ENCODE measurements around the gene MAP3K8. TPM values are rescaled to one million over a fixed set of nuclear protein-coding genes. Genes with fewer than 3 reads are reported as not detected.

MAP3K8 gene
- total RNA-seq, 1 donor from 2014 or later, result 10.4 TPM

DNA sequence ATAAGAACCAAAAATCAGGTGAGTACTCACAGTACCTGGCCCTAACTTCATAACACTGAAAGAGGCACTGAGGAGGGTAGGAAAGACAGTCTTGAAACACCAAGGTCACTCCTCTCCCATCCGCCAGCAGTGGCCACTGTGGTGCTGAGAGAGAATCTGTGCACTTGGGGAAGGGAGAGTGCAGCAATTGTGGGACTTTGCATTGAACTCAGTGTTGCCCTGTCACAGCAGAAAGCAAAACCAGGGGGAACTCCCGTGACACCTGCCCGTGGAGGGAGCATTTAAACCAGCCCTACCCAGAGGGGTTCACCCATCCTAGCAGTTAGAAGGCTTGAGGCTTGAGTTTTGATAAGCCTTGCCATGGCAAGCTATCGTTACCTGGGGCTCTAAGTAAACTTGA, 35.2 kb upstream of the MAP3K8 start:
- no peak for DNase-seq (ENCODE audit: low read depth)
- H3K36me3 ChIP-seq (ENCODE audit: control insufficient read depth, insufficient read depth, low read length), result no peaks in the 10 kb centered on the region
- TF ChIP-seq, protein P1, sequence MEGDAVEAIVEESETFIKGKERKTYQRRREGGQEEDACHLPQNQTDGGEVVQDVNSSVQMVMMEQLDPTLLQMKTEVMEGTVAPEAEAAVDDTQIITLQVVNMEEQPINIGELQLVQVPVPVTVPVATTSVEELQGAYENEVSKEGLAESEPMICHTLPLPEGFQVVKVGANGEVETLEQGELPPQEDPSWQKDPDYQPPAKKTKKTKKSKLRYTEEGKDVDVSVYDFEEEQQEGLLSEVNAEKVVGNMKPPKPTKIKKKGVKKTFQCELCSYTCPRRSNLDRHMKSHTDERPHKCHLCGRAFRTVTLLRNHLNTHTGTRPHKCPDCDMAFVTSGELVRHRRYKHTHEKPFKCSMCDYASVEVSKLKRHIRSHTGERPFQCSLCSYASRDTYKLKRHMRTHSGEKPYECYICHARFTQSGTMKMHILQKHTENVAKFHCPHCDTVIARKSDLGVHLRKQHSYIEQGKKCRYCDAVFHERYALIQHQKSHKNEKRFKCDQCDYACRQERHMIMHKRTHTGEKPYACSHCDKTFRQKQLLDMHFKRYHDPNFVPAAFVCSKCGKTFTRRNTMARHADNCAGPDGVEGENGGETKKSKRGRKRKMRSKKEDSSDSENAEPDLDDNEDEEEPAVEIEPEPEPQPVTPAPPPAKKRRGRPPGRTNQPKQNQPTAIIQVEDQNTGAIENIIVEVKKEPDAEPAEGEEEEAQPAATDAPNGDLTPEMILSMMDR (IDR thresholded peaks at IDR 0.05; ENCODE audit: insufficient read depth, low read length, poor library complexity, severe bottlenecking), result no peak
- H3K27me3 ChIP-seq (ENCODE audit: control insufficient read depth, insufficient read depth, low read length), result peaks cover 4% of the 10 kb centered on the region
- no peak overlapping the region for H3K4me3 ChIP-seq (ENCODE audit: low read depth, low read length)

DNA sequence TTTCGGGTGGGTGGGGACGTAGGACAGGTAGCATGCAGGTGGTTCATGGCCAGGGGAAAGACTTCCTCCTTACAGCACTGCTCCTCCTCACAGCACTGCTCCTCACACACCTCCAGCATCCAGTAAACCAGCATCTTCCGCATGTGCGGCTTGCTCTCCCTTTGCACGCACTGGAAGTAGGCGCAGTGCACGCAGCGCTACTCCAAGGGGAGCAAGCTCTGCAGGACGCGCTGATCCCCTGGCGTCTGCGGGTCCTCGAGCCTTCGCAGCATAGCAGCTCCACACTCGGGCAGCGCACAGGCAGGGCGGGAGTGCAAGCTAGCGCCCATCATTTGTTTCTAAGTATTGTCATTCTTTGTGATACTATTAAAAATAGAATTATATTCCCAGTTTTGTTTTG, 30.5 kb upstream of the MAP3K8 start:
- no peaks in the 10 kb centered on the region for H3K27me3 ChIP-seq (ENCODE audit: control insufficient read depth, insufficient read depth, low read length)
- no peak for DNase-seq (ENCODE audit: low read depth)
- H3K36me3 ChIP-seq (ENCODE audit: control insufficient read depth, insufficient read depth, low read length), result no peaks in the 10 kb centered on the region
- H3K4me3 ChIP-seq (ENCODE audit: low read depth, low read length), result no peak overlapping the region
- TF ChIP-seq, protein P1 (IDR thresholded peaks at IDR 0.05; ENCODE audit: insufficient read depth, low read length, poor library complexity, severe bottlenecking), result no peak

GRCh38 chr10:30404540-30404939, 29.4 kb upstream of the MAP3K8 start:
- TF ChIP-seq, protein P1 (IDR thresholded peaks at IDR 0.05; ENCODE audit: insufficient read depth, low read length, poor library complexity, severe bottlenecking), result no peak
- Histone ChIP-seq H3K36me3 (ENCODE audit: control insufficient read depth, insufficient read depth, low read length) (no peaks in the 10 kb centered on the region), H3K27me3 (ENCODE audit: control insufficient read depth, insufficient read depth, low read length) (no peaks in the 10 kb centered on the region), H3K4me3 (ENCODE audit: low read depth, low read length) (no peak overlapping the region)
- DNase-seq (ENCODE audit: low read depth), result no peak

GRCh38 chr10:30411263-30411662, 22.7 kb upstream of the MAP3K8 start:
- no peaks in the 10 kb centered on the region for H3K27me3 ChIP-seq (ENCODE audit: control insufficient read depth, insufficient read depth, low read length)
- H3K4me3 ChIP-seq (ENCODE audit: low read depth, low read length), result no peak overlapping the region
- H3K36me3 ChIP-seq (ENCODE audit: control insufficient read depth, insufficient read depth, low read length), result no peaks in the 10 kb centered on the region
- DNase-seq (ENCODE audit: low read depth), result no peak
- TF ChIP-seq, protein P1 (IDR thresholded peaks at IDR 0.05; ENCODE audit: insufficient read depth, low read length, poor library complexity, severe bottlenecking), result no peak

- TF ChIP-seq, protein P1 (IDR thresholded peaks at IDR 0.05; ENCODE audit: insufficient read depth, low read length, poor library complexity, severe bottlenecking), result no peak
- H3K36me3 ChIP-seq (ENCODE audit: control insufficient read depth, insufficient read depth, low read length), result no peaks in the 10 kb centered on the region
- H3K27me3 ChIP-seq (ENCODE audit: control insufficient read depth, insufficient read depth, low read length), result no peaks in the 10 kb centered on the region
- DNase-seq (ENCODE audit: low read depth), result no peak
- H3K4me3 ChIP-seq (ENCODE audit: low read depth, low read length), result no peak overlapping the region
Measured at GRCh38 chr10:30412901-30413300, 21.1 kb upstream of the MAP3K8 start.

GRCh38 chr10:30413996-30414576, 19.9 kb upstream of the MAP3K8 start:
- TF ChIP-seq, protein P1 (IDR thresholded peaks at IDR 0.05; ENCODE audit: insufficient read depth, low read length, poor library complexity, severe bottlenecking), result peak; percentile 69
- DNase-seq (ENCODE audit: low read depth), result no peak
- Histone ChIP-seq H3K27me3 (ENCODE audit: control insufficient read depth, insufficient read depth, low read length) (no peaks in the 10 kb centered on the region), H3K36me3 (ENCODE audit: control insufficient read depth, insufficient read depth, low read length) (no peaks in the 10 kb centered on the region), H3K4me3 (ENCODE audit: low read depth, low read length) (no peak overlapping the region)
